A172 (cell line): ENCODE results near the gene ZBTB48. TPM values are rescaled to one million over a fixed set of nuclear protein-coding genes. Genes with fewer than 3 reads are reported as not detected.

Source experiments
- DNase-seq: peaks from one replicate; pipeline ENCODE4 v3.0.0-alpha.2; 2015; ENCODE audit warnings: low spot score
- total RNA-seq: library from RNA; depleted of rRNA; stranded (reverse); fragments of >200 nt; shearing (Covaris generic); gene quantifications from 2 replicates; pipeline ENCODE4 v1.2.3, GENCODE V29; 2014

ZBTB48 gene
- total RNA-seq, 1 experiment from 2014 or later, result 7.6 TPM

- DNase-seq, result no peak
Measured at GRCh38 chr1:6572653-6573383, 7.0 kb upstream of the ZBTB48 start.

GRCh38 chr1:6574025-6574620 is 5.7 kb upstream of the ZBTB48 start:
- DNase-seq, result no peak

GRCh38 chr1:6574818-6575217 is 5.0 kb upstream of the ZBTB48 start:
- DNase-seq, result no peak

DNA sequence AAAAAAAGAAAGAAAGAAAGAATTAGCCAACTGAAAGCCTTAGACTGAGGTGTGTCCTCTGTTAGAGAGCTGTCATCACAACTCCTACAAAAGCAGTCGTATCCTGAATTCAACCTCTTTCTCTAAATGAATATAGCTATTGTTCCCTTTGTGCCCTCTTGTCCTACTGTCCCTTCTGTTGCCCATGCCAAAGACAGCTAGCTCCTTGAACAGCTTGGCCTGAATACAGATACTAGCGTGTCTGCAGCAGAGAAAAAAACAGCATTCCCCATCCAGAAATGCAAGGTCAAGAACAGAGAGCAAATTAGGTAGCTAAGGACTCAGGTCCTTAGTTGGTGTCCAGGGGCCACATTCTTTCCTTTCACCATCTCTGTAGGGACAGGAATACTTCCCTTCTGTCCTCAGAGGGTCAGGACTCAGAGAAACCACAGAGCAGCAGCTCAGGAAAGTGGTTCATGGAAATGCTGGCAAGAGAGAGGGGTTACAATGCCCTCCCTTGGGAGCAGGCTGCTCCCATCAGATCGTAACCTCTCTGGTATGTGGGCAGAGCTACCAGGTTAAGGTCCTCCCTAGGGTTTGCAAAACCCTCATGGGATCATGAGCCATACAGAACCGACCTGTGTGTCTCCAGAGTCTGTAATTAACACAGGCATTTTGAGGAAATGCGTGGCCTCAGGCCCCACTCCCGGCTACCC is 1.8 kb upstream of the ZBTB48 start:
- no peak for DNase-seq

DNA sequence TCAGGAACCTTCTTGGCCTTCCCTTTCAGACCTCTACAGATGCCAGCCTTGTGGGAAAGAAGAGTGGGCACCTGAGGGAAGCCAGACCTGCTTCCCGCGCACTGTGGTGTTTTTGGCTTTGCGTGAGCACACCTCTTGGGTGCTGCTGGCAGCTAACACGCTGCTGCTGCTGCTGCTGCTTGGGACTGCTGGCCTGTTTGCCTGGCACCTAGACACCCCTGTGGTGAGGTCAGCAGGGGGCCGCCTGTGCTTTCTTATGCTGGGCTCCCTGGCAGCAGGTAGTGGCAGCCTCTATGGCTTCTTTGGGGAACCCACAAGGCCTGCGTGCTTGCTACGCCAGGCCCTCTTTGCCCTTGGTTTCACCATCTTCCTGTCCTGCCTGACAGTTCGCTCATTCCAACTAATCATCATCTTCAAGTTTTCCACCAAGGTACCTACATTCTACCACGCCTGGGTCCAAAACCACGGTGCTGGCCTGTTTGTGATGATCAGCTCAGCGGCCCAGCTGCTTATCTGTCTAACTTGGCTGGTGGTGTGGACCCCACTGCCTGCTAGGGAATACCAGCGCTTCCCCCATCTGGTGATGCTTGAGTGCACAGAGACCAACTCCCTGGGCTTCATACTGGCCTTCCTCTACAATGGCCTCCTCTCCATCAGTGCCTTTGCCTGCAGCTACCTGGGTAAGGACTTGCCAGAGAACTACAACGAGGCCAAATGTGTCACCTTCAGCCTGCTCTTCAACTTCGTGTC is 995 bp upstream of the ZBTB48 start:
- DNase-seq, result no peak

- DNase-seq, result no peak
Measured at GRCh38 chr1:6580119-6580592, 362 bp downstream of the ZBTB48 start.

- DNase-seq, result no peak
Measured at GRCh38 chr1:6580593-6581409, 1.0 kb downstream of the ZBTB48 start.

DNA sequence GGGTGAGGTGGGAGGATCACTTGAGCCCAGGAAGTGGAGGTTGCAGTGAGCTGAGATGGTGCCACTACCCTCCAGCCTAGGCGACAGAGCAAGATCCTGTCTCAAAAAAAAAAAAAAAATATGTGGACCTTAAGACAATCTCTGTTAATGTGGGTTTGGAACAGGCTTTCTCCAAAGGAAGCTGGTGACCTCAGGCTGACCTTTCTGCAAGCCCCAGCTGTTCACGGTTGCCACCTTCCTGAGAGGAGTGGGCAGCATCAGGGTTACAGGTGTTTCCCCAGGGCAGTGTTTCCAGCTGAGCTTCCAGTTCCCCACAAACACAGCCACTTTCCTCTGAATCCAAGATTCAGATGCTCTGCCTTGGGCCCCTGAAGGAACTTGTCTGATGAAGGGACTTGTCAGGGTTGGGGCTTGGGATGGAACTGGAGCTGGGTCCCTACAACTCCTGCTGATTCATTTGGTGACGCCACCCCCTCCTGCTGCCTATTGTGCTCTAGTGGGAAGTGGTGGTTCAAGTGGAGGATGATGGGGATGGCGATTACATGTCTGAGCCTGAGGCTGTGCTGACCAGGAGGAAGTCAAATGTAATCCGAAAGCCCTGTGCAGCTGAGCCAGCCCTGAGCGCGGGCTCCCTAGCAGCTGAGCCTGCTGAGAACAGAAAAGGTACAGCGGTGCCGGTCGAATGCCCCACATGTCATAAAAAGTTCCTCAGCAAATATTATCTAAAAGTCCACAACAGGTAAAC is 1.9 kb downstream of the ZBTB48 start:
- no peak for DNase-seq

DNA sequence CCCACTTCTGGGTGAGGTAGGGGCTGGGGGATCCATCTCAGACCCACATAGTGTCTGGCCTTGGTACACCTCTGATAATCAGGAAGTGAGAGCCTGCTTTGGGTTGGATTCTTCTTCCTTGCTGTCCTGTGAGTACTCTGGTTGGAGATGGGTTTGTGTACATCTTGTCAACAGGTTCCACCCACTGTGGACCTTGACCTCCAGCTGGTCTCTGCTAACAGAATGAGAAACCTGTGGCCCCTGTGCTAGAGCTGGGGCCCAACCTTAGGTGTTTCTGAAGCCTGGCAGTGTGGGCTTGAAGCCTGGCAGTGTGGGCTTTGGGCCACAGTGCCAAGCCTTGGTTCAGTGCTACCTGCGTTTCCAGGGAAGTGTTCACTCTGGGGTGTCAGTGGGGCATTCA is 2.6 kb downstream of the ZBTB48 start:
- DNase-seq, result no peak

DNA sequence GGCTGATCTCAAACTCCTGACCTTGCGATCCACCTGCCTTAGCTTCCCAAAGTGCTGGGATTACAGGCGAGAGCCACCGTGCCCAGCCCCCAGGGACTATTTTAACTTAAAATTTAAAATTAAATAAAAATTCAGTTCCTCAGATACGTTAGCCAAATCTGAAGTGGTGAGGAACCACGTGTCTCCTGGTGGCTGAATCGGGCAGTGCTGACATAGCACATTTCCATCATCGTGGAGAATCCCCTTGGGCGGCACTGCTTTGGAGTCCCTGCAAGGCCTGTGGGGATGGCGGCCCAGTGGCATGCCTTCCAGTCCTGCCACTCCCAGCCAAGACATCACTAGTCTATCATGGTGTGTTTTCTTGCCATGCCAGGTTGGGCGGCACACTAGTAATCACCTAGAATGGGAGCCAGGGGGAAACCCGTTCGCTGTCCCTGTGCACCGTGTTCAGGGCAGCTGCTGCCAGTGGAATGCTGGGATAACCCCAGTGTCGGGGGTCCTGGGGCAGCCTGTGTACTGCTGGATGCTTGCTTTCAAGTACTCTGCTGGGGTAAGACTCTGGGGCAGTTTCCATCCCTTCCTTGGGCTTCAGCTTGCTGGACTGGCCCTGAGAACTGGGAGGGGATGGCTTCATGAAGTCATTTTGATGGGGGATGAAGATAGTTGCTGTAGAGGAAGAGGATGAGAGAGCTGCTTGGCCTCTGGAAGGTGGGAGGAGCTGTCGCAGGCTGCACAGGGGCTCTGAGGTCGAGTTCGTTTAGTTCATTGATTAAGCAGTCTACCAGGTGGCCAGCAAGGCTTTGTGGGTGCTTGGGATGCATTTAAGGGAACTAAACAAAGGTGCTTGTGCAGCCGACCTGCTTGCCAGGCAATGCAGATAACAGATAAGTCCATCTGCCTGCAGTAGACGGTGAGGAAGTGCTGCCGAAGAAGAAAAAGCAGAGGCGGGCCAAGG is 4.6 kb downstream of the ZBTB48 start:
- no peak for DNase-seq

DNA sequence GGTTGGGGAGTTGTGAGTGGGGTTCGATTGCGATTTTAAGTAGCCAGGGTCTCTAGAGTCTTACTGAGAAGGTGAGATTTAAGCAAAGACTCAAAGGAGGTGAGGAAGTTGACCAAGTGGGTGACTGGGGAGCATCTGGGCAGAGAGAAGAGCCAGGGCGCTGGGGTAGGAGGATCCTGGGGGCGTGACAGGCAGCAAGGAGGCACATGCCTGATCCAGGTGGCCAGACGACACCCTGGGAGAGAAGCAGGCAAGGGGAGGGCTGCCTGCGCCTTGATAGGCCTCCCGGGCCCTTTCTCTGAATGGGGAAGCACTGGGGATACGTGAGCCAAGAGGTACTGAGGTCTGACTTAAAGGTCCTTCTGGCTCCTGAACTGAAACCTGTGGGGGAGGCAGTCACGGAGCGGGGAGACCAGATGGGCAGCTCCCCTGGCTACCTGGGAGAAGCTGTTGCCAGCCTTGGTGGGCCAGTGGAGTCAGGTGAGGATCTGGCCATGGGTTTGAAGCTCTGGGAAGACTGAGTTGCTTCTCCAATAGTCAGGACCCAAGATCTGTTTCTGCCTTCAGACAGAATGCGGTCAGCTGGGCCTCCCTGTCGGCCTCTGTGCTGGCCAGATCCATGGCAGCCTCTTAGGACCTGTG is 5.4 kb downstream of the ZBTB48 start:
- no peak for DNase-seq

DNA sequence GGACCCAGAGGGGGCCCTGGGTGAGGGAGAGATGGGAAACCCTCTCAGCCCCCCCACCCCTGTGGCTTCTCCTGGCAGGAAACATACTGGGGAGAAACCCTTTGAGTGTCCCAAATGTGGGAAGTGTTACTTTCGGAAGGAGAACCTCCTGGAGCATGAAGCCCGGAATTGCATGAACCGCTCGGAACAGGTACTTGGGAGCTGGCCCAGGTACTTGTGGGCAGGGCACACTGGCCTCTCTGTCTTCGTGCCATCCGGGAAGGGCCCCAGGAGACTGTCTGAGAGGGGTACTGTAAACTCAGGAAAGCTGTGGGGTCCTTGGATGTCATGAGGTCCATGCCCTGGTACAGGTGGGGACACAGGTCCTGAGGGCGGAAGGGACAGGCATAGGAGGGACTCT is 6.0 kb downstream of the ZBTB48 start:
- DNase-seq, result no peak

DNA sequence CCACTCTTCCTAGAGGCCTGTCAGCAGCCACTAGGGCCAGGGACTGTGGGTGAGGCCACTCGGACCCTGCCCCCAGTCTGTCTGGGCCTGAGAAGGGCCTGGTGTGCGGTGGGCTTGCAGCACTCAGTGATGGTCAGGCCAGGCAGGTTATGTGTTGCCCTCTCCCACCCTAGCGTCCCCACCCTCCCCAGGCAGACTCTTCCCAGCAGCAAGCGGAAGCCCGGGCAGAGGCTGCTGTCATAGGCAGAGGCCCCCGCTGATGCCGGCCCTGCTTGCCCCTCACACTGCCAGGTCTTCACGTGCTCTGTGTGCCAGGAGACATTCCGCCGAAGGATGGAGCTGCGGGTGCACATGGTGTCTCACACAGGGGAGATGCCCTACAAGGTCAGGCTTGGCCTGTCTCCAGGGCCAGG is 6.6 kb downstream of the ZBTB48 start:
- no peak for DNase-seq

DNA sequence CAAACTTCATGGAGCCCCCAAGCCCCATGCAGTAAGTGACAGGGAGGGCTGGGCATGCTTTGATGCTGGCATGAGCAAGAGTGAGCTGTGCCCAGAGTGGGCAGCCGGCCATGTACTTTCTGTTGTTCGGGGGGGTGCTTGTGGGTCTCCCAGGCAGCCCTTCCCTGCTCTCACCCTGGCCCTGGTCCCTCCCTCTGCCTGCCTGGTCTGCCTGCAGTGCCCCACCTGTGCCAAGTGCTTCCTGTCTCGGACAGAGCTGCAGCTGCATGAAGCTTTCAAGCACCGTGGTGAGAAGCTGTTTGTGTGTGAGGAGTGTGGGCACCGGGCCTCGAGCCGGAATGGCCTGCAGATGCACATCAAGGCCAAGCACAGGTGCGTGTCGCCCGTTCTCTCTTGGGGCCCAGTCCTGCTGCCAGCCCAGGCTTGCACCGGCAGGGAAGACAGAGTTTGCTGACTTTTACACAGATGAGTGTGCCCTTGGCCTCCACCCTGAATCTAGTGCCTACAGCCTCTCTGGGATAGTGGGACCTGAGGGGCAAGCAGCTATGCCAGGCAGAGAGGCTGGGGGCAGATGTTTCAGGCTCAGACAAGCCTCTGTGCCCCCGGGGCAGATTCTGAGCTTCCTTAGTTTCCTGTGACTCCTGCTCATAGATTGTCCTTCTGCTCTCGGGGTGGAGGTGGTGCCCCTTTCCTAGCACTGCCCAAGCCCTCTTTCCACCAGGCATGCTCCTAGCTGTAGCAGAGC is 7.6 kb downstream of the ZBTB48 start:
- no peak for DNase-seq

GRCh38 chr1:6588128-6588892 is 8.5 kb downstream of the ZBTB48 start:
- DNase-seq, result no peak

DNA sequence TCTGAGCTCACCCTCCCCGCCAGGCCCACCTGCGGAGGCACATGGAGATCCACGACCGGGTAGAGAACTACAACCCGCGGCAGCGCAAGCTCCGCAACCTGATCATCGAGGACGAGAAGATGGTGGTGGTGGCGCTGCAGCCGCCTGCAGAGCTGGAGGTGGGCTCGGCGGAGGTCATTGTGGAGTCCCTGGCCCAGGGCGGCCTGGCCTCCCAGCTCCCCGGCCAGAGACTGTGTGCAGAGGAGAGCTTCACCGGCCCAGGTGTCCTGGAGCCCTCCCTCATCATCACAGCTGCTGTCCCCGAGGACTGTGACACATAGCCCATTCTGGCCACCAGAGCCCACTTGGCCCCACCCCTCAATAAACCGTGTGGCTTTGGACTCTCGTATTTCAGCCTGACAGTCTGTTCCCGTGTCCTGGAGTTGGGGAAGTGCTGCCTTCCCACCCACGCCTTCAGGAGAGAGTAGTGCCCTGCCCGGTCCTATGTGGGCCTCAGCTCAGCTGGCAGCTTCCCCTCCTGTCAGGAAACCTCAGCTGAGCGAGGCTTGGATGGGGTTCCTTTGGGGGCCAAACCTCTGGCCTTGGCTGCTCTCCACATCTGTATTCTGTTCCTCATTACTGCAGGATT is 9.2 kb downstream of the ZBTB48 start:
- DNase-seq, result no peak

DNA sequence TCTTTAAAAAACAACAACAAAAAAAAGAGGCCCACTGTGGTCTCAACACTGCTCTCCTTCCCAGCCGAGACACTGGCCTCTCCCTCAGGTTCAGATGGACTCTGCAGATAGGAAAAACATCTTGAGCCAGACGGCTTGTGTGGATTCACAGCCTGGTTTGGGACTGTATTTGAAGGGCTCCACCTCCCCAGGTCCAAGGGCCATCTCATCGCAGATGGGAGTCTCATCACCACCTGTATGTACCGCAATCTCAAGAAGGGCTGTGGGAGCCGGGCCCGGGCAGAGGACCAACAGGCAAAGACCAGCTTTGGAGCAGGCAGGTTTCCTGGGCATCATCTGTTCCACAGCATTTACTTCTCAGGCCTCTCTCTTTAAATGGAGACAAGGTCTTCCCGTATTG is 10.3 kb downstream of the ZBTB48 start:
- no peak for DNase-seq
